NCI-H2196 treated with DMSO at 0.1 percent for 48 hours (cell line): Measurements from ENCODE around the gene SLFN11.
"Not testable (repeated sequence)": the region's sequence is repeated elsewhere in the genome, so short reads cannot be mapped to it uniquely, and the experiment has no call there.

ENCODE experiments used
- DNase-seq: peaks from one replicate; lab custom pipeline; 2025; ENCODE audit not compliant: unreplicated experiment; lab: John Stamatoyannopoulos, UW

The SLFN11 gene, protein sequence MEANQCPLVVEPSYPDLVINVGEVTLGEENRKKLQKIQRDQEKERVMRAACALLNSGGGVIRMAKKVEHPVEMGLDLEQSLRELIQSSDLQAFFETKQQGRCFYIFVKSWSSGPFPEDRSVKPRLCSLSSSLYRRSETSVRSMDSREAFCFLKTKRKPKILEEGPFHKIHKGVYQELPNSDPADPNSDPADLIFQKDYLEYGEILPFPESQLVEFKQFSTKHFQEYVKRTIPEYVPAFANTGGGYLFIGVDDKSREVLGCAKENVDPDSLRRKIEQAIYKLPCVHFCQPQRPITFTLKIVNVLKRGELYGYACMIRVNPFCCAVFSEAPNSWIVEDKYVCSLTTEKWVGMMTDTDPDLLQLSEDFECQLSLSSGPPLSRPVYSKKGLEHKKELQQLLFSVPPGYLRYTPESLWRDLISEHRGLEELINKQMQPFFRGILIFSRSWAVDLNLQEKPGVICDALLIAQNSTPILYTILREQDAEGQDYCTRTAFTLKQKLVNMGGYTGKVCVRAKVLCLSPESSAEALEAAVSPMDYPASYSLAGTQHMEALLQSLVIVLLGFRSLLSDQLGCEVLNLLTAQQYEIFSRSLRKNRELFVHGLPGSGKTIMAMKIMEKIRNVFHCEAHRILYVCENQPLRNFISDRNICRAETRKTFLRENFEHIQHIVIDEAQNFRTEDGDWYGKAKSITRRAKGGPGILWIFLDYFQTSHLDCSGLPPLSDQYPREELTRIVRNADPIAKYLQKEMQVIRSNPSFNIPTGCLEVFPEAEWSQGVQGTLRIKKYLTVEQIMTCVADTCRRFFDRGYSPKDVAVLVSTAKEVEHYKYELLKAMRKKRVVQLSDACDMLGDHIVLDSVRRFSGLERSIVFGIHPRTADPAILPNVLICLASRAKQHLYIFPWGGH

DNA sequence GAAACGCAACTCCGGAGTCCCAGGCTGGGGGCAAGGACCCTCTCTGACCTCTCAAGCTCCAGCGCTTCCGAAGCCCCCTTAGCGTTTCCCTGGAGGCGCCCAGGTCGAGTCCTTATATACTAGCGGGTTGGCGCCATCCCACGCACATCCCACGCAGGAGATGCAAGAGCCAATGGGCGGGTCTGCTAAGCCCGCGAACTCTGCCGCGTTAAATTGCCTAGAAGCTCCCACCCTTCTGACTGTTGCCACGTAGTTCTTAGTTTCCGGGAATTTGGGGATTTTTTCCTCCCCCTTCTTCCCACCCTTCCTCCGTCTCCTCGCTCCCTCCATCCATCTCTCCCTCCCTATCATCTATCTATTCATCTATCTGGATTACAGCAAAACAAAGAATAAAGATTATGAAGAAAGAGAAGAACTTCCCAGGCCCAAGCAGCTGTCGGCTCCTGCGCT lies at the start of gene SLFN11:
TSS of gene SLFN11 (minus strand) at position 88 of the 450 bp plus-strand sequence. CDS start 9,814 bp downstream, outside the sequence.
- DNase-seq, result no peak

DNA sequence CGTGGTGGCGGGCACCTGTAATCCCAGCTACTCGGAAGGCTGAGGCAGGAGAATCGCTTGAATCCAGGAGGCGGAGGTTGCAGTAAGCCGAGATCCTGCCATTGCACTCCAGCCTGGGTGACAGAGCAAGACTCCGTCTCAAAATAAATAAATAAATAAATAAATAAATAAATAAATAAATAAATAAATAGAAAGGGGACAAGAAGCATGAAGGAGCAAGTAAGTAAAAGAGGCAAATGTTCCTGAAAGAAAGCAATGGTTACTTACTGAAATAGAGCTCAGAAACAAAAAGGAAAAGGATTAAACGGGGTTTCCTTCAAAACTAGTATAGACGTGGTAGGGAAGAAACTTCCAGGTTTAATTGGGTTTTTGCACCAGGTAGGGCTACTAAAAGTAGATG lies 47.6 kb upstream of the SLFN11 start:
- not testable (repeated sequence) for DNase-seq

DNA sequence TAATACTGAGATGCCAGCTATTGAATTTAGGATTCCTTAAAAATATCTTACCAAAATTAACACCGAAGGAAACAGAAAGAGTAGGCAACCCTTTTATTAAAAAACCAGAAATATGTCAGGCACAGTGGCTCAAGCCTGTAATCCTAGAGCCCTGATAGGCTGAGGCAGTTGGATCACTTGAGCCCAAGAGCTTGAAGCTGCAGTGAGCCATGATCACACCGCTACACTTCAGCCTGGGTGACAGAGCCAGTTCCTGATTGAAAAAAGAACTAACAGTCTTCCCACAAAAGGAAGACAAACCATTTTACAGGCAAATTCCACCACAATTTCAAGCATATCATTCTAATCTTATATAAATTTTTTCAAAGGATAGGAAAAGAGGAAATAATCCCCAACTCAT lies 43.2 kb upstream of the SLFN11 start:
- no peak for DNase-seq

DNA sequence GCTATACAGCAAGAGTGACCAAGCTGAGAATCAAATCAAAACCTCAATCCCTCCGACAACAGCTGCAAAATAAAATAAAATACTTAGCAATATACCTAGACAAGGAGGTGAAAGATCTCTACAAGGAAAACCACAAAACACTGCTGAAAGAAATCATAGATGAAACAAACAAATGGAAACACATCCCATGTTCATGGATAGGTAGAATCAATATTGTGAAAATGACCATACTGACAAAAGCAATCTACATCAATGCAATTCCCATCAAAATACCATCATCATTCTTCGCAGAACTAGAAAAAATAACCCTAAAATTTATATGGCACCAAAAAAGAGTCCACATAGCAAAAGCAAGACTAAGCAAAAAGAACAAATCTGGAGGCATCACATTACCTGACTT lies 41.3 kb upstream of the SLFN11 start:
- not testable (repeated sequence) for DNase-seq

DNA sequence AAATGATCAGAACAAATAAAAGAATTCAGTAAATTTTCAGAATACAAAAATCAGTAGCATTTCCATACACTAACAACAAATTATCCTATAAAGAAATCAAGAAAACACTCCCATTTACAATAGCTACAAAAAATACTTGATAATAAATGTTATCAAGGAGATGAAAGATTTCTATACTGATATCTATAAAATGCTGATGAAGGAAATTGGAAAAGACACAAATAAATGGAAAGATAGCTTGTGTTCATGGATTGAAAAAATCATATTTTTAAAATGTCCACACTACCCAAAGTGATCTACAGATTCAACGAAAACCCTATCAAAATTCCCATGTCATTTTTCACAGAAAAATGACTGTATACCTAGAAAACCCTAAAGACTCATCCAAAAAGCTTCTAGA lies 40.8 kb upstream of the SLFN11 start:
- no peak for DNase-seq

DNA sequence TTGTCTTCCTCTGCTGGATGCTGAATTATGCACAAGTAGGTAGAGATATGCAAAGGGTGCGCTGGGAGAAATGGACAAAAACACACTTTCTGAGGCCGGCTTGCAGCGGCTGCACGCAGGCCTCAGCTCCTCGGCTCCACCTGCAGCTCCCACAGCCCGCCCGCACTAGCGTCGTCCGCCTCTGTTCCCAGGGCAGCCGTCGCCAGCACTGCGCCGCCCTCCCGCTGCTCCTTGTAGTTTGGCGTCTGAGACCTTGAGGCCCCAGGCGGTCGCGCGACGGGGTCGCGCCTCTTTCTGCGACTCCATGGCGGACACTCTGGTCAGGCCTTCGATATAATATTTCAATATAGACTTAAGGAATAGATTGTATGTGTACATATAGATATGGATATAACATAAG lies 34.1 kb upstream of the SLFN11 start:
- DNase-seq, result no peak

DNA sequence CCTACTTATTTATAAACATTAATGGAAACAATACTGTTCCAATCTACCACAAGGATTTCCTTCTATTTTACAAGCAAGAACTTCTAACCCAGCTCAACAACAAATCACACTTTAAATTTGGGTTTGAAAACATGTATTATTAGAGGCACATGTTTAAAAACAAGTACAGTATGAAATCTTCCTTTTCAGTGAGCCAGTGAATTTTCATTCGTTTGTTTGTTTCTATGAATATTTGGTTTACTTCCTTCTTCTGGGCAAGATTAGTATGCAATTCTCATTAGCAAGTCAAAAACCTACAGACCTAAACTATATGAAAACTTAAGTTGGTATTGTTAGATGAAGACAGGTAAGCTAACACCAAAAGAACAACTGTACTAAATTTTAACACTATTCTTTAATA lies 33.1 kb upstream of the SLFN11 start:
- no peak for DNase-seq

DNA sequence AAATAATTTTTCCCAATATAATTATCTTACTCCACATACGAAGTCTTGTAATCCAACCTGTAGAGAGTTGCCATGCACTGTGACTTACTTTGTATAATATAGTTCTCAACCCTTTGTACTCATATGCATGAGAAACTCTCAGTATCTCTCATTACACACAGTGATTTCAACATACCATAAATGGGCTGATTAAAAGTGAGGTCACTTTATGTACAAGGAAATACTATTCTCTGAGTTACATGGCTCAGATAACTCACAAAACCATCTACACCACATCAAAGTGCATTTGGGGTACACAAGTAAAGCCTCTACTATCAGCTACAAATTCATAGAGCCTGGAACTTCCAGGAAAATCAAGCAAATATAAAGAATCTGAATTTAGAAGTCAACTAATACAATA lies 30.9 kb upstream of the SLFN11 start:
- no peak for DNase-seq

DNA sequence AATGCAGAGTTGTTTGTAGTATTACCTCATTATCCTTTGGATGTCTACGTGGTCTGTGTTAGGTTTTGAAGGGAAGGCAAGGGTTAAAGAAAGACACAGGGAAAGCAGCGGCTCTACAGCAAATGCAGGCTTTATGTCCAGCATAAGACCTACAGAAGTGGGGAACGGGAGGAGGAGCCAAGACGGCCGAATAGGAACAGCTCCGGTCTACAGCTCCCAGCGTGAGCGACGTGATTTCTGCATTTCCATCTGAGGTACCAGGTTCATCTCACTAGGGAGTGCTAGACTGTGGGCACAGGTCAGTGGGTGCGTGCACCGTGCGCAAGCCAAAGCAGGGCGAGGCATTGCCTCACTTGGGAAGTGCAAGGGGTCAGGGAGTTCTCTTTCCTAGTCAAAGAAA lies 20.4 kb upstream of the SLFN11 start:
- DNase-seq, result not testable (repeated sequence)

DNA sequence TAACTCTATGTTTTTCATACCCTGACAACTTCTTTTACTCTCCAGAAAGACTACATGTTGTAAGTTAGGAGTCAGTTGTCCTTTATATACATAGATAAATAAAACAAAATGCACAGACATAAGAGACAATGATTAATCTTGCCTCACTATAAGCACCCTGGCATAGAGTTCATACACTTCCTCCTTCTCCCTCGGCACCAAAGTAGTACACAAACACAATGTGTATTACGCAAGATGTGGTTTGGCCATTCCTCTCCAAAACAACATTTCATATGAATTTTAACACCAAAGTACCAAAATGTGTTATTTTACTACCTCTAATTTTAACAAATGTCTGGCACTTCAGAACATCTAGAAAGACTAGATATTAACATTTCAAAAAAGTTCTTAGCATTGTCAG lies 17.2 kb upstream of the SLFN11 start:
- no peak for DNase-seq

DNA sequence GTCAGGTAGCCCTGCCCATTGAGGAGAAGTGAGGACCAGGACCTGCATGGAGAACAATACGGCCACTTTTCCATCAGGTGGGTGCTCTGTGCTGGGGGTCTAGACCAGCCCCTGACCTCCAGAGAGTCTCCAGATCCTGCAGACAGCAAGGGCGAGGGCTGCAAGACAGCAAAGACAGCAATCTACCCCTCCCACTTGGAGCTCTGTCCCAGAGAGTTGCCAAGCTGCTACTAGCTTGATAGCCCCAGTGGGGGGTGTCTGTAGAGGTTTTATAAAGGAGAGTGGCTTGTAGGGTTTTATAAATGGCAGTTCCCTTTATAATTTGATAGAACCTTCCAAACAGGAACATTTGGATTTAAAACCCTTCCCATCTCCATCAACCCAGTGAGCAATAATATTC lies 16.7 kb upstream of the SLFN11 start:
- DNase-seq, result no peak

DNA sequence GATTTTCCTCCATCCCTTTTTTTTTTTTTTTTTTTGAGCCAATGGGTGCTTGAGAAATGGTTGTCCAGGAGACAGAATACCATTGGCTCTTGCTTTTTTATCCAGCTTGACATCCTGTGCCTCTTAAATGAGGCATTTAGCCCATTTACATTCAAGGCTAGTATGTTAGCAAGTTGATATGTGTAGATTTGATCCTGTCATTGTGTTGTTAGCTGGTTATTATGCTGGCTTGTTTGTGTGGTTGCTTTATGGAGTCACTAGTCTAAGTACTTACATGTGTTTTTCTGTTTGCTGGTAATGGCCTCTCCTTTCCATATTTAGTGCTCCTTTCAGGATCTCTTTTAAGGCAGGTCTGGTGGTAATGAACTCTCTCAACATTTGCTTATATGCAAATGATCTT lies 14.1 kb upstream of the SLFN11 start:
- no peak for DNase-seq

DNA sequence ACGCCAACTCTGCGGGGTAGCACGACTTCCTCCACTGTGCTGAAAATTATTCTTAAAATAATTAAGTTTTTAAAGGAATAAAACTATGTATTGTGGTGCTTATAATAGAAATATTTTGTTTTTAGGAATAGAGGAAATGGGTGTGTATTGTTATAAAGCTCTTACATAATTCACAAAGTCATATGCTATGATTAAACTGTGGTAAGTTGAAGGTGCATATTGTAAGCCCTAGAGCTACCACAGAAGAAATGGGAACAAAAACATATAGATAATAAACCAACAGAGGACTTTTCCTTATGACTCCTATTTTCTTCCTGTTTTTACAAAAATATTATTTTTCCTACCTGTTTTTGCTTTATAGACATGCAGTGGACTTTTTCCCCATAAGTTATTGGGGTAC lies 4.3 kb upstream of the SLFN11 start:
- no peak for DNase-seq

DNA sequence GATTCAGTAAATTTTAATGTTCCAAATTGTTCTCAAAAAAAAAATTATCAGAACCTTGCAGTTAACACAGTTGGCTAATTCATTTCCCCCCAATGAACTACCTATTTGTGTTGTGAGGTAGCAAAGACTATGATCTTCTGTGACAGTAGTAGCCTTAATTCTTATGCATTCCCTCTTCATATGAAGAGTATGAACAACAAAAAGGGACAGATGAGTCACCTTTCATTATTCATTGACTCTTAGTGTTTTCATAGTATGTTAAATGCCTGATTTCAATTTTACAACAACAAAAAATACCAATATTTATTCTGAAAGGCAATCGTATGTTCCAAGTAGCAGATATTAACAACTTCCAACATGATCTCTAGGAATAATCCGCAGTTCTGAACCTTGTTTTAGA lies 3.6 kb upstream of the SLFN11 start:
- DNase-seq, result no peak

DNA sequence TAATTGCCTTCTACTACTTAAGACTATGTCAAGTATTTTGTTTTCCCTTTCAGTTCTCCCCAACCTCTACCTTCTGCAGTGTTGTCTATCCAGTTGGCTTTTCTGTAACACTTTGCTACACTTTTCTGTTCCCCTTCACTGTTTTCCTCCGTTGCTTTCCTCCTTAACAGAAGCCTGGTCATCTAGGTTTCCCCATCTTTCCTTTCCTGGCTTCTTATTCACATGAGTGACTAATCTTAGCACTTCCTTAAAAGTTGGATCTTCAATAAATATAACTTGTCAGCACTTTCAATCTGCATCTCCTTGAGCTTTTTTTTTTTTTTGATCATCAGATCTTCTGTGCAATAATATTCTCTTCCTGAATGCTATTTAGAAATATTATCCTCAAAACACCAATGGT lies 2.8 kb upstream of the SLFN11 start:
- DNase-seq, result no peak

DNA sequence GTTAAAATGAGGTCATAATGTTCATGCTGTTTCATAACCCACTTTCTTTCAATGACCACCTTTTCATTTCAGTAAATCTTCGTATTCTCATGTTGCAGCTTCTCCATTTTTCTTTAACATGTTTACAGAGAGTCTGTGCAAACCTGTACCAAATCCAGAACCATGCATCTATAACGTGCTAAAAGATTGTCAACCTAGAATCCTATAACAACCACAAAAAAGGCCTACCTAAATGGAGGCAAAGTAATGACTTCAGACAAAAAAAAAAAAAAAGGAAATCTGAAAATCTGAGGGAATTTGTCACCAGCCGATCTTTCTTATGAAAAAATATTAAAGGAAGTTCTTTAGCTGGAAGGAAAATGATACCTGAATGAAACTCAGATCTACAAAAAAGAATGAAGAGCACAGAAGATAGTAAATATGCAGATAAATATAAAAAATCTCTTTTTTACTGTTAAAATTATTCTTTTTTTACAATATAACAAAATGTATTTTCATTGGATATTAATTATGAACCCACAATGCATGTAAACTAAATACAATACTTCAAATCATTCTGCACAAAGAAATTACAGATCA lies 1.4 kb upstream of the SLFN11 start:
- no peak for DNase-seq

DNA sequence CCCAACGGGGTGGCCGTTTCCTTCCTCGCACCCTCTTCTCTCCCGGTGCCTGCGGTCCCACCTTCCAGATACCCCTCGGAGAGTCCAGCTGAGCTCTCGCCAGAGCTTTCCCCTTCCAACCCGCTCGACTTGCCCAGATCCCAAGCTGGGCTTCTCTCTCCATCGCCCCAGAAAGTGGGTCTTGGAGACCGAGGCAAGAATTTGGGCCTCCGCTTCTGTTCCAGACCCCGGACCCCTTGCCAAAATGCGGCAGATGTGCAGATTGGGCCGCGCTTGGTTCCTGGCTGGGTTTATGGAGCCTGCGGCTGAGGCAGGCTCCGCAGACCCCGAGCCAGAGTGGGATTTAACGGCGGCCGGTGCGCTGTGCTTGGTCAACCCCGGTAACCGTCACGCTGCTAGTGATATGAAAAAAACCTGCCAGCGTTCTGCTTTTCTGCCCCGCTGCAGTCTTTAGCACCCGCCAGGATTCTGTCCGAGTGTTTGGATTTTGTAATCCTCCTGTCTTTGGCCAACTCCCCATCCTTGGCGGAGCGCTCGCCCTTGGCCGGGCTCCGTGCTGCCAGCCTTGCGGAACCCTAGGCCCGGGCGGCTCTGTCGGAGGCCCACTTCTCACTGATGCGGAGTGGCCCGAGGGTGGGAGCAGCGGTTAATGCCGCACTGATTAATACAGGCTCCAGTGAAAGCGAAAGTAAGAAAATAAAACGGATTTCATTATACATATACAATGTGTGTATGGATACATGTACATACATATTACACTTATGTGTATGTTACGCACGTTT lies 754 bp upstream of the SLFN11 start:
- DNase-seq, result no peak

DNA sequence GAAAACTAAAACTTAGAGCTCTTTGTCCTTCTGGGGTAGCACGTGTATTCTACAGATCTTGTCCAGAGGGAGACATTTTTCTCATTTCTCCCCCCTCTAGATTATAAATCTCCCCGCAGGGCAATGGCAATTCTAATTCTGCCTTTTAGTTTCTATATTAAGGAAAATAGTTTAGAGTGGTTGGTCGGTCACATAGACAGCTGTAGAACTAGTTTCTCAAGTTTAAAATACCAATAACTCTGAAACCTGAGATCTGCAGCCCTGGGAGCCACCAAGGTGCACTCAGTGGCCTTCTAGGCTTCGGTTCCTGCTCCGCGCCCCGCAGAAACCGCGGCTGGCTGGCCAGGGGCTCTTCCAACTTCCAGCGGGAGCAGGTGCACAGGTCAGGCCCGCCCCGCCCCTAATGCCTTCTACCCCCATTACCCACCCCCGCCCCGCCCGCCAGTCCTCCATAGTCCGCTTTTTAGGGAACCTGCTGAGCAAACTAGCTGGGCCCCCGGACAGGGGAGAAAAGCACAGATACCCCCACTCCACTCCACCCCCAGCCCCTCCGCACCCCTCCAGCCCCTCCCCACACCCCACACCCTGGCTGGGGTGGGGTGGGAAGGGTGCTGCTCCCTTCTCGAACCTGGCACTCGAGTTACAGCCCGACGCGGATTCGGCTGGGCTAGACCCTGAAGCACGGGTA lies 431 bp downstream of the SLFN11 start:
- DNase-seq, result no peak

DNA sequence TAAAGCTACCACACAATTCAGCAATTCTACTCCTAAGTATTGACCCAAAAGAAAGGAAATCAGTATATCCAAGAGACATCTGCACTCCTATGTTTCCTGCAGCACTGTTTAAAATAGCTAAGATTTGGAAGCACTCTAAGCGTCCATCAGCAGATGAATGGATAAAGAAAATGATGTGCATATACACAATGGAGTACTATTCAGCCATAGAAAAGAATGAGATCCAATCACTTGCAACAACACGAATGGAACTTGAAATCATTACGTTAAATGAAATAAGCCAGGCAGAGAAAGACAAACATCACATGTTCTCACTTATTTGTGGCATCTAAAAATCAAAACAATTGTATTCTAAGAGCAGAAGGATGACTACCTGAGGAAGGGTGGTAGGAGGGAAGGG lies 1.5 kb downstream of the SLFN11 start:
- DNase-seq, result no peak

DNA sequence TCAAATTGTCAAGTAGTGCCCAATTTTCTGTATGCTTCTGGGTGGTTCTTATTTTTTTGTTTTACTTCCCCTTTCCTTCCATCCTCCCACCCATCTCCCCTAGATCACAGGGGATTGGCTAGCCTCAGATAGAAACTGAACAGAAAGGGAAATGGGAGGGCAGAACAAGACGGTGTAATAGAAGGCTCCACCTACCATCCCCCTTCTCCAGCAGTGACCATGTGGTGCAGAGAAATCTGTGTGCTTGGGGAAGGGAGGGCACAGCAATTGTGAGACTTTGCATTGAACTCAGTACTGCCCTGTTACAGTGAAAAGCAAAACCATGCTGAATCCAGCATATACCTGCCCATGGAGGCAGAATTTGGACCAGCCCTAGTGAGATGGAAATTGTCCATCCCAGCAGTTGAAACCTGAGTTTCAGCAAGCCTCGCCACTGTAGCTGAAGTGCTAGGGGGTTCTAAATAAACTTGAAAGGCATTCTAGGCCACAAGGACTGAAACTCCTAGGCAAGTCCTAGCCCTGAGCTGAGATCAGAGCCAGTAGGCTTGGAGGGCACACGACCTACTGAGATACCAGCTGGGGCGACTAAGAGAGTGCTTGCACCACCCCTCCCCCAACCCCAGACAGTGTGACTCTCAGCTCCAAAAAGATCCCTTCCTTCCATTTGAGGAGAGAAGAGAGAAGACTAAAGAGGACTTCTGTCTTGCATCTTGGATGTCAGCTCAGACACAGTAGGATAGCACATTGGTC lies 5.2 kb downstream of the SLFN11 start:
- no peak for DNase-seq
